Measurements from ENCODE around the gene ROR2.

DNA sequence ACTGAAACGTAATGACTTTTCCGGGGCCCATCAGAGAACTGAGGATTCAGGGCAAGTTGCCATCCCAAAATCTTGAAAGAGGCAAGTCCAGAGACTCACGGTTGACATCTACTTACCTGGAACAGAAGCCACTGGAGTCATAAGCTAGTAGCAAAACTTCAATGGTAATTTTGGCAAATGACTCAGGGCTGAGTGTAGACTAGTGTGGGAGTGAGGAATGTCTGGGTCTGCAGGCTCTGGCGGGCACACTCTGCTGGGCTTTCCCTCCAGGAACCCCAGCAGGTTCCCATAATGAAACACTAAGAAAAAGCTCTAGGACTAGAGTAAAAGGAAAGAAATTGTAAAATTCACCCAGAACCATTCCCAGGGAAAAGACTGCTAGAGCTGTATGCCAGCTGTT is 403.5 kb downstream of the ROR2 start:
- no peak for TF ChIP-seq POLR2AphosphoS5 (IDR thresholded peaks at IDR 0.05)
- no peak for TF ChIP-seq EP300 (IDR thresholded peaks at IDR 0.05)
- TF ChIP-seq POLR2A (IDR thresholded peaks at IDR 0.05): no peak
- TF ChIP-seq CTCF (IDR thresholded peaks at IDR 0.05): no peak
